ENCODE results near the gene INPP5D. TPM values are rescaled to one million over a fixed set of nuclear protein-coding genes. Genes with fewer than 3 reads are reported as not detected.
A peak's percentile ranks its signal among the peaks of the same experiment; 100 is the strongest.
"Not testable (repeated sequence)": the region's sequence is repeated elsewhere in the genome, so short reads cannot be mapped to it uniquely, and the experiment has no call there.

INPP5D gene
- total RNA-seq, 3 donors from 2014 or later = 8.2 to 14.4 (median 9.1) TPM

GRCh38 chr2:233121856-233122255 lies 61.7 kb downstream of the INPP5D start:
- ATAC-seq (no peak), DNase-seq (no peak)
- intact Hi-C loops (cut with DNase I, micrococcal nuclease) = no loop called here
- Histone ChIP-seq H3K9me3 (no peaks in the 10 kb centered on the region), H3K4me3 (no peak overlapping the region), H3K36me3 (ENCODE audit: low read depth) (no peaks in the 10 kb centered on the region), H3K4me1 (ENCODE audit: low read depth) (no peaks in the 10 kb centered on the region)
- TF ChIP-seq CTCF (IDR thresholded peaks at IDR 0.05) = no peak

GRCh38 chr2:233122541-233122940 lies 62.4 kb downstream of the INPP5D start:
- no peak for TF ChIP-seq CTCF (IDR thresholded peaks at IDR 0.05)

GRCh38 chr2:233123576-233123975 lies 63.4 kb downstream of the INPP5D start:
- H3K9me3 ChIP-seq; H3K36me3 ChIP-seq (ENCODE audit: low read depth); DNase-seq; intact Hi-C loops (cut with DNase I, micrococcal nuclease); H3K4me1 ChIP-seq (ENCODE audit: low read depth); H3K4me3 ChIP-seq; ATAC-seq: not testable (repeated sequence)

More at GRCh38 chr2:233122541-233122940, 62.4 kb downstream of the INPP5D start:
- ATAC-seq = no peak
- Histone ChIP-seq H3K4me3 (no peak overlapping the region), H3K36me3 (ENCODE audit: low read depth) (no peaks in the 10 kb centered on the region), H3K9me3 (no peaks in the 10 kb centered on the region), H3K4me1 (ENCODE audit: low read depth) (no peaks in the 10 kb centered on the region)
- no peak for DNase-seq
- intact Hi-C loops (cut with DNase I, micrococcal nuclease) = no loop called here

- DNase-seq = peak; percentile 19 to 74 (median 39)
- no peak for TF ChIP-seq CTCF (IDR thresholded peaks at IDR 0.05)
These were observed 64.4 kb downstream of the INPP5D start for GRCh38 chr2:233124421-233125080.

GRCh38 chr2:233125455-233126065 lies 65.4 kb downstream of the INPP5D start:
- Histone ChIP-seq H3K9me3 (no peaks in the 10 kb centered on the region), H3K4me3 (no peak overlapping the region), H3K4me1 (ENCODE audit: low read depth) (no peaks in the 10 kb centered on the region), H3K36me3 (ENCODE audit: low read depth) (no peaks in the 10 kb centered on the region)
- DNase-seq = no peak
- no peak for TF ChIP-seq CTCF (IDR thresholded peaks at IDR 0.05)
- intact Hi-C loops (cut with DNase I, micrococcal nuclease) = no loop called here
- peak; percentile 9 for ATAC-seq

More at GRCh38 chr2:233124421-233125080, 64.4 kb downstream of the INPP5D start:
- Histone ChIP-seq H3K4me1 (ENCODE audit: low read depth) (no peaks in the 10 kb centered on the region), H3K9me3 (no peaks in the 10 kb centered on the region), H3K4me3 (no peak overlapping the region), H3K36me3 (ENCODE audit: low read depth) (no peaks in the 10 kb centered on the region)
- ATAC-seq = peak; percentile 82
- intact Hi-C loops (cut with DNase I, micrococcal nuclease) = no loop called here

GRCh38 chr2:233129351-233129978 lies 69.3 kb downstream of the INPP5D start:
- Histone ChIP-seq H3K9me3 (no peaks in the 10 kb centered on the region), H3K4me3 (no peak overlapping the region), H3K4me1 (ENCODE audit: low read depth) (no peaks in the 10 kb centered on the region), H3K36me3 (ENCODE audit: low read depth) (no peaks in the 10 kb centered on the region)
- no peak for TF ChIP-seq CTCF (IDR thresholded peaks at IDR 0.05)
- DNase-seq (peak in 1 of 3 donors; percentile 22), ATAC-seq (peak; percentile 23)
- intact Hi-C loops (cut with DNase I, micrococcal nuclease) = no loop called here
